Fibroblast of lung (primary cell): ENCODE data around the gene KHK.

Experiments
- EZH2 ChIP-seq: IDR thresholded peaks from 2 replicates; pipeline ENCODE4 v1.5.1; 2012; ENCODE audit warnings: low read length, control low read depth, mild to moderate bottlenecking; ENCODE audit errors: missing control alignments
- TF ChIP-seq, protein P1 (sequence below), 2 donors: IDR thresholded peaks in 1 of 2; conservative IDR thresholded peaks in 1 of 2; 1 replicate in 1 of 2; 2 replicates in 1 of 2; pipeline ENCODE4 v1.5.1; 2011 to 2012; ENCODE audit warnings: low read length in 2 of 2, control low read depth in 1 of 2, inconsistent platforms in 1 of 2, low read depth in 1 of 2, mild to moderate bottlenecking in 1 of 2

DNA sequence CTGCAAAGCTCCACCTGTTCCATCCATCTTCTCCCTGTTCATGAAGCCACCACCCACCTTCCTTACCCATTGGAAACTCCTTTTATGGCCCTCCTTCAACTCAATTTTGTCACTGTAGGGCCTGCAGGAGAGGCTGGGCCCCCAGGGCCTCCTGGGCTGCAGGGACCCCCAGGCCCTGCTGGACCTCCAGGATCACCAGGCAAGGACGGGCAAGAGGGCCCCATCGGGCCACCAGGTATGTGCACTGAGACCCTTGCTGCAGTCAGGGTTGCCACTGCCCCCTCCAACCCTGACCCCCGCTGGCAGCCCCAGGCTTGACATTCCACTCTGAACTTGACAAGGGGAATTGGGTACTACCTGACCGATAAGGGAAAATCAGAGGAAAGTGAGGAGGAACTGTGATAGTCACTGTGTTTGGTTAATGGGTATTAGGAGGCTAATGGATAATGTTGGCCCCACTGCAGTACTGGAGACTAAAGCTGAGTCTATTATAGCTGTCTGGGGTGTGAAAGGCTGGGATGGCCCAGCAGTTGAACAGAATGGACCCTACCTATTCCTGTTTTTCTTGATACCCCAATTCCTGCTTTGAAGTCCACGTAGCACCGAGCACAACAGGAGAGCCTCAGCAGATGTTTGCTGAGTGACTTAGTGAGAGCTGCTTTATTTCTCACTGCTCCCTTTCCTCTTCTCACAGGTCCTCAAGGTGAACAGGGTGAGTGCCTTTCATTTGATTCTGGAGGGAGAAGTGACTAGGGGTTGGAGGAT is 2.1 kb upstream of the KHK start:
- TF ChIP-seq, protein P1, sequence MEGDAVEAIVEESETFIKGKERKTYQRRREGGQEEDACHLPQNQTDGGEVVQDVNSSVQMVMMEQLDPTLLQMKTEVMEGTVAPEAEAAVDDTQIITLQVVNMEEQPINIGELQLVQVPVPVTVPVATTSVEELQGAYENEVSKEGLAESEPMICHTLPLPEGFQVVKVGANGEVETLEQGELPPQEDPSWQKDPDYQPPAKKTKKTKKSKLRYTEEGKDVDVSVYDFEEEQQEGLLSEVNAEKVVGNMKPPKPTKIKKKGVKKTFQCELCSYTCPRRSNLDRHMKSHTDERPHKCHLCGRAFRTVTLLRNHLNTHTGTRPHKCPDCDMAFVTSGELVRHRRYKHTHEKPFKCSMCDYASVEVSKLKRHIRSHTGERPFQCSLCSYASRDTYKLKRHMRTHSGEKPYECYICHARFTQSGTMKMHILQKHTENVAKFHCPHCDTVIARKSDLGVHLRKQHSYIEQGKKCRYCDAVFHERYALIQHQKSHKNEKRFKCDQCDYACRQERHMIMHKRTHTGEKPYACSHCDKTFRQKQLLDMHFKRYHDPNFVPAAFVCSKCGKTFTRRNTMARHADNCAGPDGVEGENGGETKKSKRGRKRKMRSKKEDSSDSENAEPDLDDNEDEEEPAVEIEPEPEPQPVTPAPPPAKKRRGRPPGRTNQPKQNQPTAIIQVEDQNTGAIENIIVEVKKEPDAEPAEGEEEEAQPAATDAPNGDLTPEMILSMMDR (conservative IDR thresholded peaks at IDR 0.05 in 1 of 2, IDR thresholded peaks at IDR 0.05 in 1 of 2; ENCODE audit: low read depth in 1 of 2, low read length in 2 of 2) = no peak
- no peak for TF ChIP-seq EZH2
